ENCODE results near the gene MGLL.

DNA sequence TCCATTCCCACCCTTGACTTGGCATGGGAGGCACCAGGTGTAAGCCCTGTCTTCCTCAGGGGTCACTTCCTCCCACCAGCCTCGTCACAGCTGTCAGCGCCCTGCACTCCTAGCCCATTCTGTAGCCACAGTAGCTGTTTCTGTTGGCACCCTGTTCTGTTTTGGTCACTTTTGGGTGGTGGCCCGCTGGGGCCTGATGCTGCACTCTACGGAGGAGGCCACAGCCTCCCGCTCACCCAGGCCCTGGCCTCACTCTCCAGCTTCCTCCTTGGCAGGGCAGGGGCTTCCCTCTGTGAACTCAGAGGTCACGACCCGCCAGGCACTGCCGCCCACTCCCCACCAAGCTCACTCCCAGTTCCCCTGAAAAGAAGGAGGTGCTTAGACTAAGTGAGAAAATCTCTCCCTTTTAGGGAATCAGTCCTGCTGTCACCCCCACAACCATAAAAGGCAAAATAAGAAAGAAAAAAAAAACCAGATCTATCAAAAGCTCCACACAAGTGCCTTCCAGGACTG is 68.4 kb downstream of the MGLL start:
- TF ChIP-seq, protein P1, sequence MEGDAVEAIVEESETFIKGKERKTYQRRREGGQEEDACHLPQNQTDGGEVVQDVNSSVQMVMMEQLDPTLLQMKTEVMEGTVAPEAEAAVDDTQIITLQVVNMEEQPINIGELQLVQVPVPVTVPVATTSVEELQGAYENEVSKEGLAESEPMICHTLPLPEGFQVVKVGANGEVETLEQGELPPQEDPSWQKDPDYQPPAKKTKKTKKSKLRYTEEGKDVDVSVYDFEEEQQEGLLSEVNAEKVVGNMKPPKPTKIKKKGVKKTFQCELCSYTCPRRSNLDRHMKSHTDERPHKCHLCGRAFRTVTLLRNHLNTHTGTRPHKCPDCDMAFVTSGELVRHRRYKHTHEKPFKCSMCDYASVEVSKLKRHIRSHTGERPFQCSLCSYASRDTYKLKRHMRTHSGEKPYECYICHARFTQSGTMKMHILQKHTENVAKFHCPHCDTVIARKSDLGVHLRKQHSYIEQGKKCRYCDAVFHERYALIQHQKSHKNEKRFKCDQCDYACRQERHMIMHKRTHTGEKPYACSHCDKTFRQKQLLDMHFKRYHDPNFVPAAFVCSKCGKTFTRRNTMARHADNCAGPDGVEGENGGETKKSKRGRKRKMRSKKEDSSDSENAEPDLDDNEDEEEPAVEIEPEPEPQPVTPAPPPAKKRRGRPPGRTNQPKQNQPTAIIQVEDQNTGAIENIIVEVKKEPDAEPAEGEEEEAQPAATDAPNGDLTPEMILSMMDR (IDR thresholded peaks at IDR 0.05), result no peak
- no peak for TF ChIP-seq POLR2A (IDR thresholded peaks at IDR 0.05)

All from ovary (tissue), 3 donors.